ENCODE measurements around the gene PLPP1.

PLPP1 gene

DNA sequence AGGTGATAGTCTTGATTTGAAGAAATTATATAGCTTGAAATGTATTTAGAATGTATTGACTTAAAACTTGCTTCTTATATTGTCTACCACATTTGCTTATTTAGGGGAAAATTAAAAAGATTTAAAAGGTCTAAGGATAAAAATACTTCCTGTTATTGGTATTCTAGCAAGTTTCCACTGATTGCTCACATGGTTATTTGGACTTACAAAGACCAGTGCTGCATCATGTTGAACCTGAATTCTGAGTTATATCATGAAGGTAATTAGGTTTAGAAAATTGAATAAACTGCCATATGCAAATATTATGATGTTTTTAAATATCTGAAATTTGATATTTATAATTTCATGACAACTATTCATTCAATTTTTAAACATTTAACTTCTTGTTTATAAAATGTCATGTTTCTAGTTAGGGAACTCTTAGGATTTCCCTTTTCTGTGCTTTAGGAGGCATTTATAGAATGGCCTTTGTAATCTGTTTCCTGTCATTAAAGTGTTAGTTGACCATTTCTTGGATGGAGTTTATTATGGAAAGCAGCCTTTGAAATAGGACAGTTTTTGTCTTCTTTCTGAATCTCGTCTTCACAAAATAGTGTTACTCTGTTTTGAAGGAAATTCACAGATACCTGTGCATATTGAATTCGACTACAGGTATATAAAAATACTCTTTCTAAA, 141.1 kb downstream of the PLPP1 start:
- DNase-seq = no peak

DNA sequence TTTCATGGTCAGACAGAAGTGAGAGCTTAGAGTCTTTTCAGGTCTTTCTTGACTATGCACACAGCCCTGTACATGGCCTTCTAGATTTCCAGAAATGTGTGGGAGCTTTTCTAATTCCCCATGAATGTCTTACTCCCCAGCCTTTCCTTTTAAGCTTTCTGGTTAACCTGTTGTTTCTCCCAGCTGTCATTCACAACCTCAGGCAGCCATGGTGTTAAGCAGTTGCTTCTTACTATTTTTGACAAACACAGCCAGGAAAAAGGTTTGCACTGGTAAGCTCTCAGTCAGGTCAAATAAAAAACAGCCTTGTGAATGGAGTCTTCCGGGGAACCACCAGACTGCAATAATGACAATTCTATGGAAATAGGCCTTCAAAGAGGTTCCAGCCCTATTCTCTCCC, 142.1 kb downstream of the PLPP1 start:
- no peak for DNase-seq

DNA sequence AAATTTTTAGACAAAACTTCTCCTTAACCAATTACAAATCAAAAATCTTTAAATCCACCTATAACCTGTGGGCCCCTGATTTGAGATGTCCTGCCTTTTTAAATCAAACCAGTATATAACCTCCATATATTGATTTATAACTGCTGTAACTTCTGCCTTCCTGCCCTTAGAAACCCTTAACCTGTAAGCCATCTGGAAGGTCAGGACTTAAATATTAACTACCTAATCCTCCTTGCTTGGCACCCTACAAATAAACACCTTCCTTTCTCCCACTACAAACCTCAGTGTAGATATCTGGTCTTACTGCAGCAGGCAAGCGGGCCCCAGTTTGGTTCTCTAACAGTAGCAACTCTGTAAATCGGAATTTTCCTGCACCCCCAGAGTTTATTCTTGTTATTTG, 143.1 kb downstream of the PLPP1 start:
- no peak for DNase-seq

DNA sequence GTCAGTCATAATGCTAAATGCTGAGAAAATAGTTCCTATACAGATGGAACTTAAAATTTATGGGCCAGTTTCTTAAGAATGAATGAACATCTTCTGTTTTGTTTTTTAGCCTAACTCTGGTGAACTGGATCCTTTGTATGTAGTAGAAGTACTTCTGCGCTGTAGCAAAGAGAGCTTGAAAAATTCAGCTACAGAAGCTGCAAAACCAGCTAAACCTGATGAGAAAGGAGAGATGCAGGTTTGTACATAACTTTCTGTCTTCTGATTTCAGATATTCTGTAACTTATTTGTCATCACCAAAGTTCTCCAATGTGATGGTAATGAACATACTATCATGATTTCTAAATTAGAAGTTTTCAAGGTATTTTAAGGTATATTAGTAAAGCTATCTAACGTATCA, 146.9 kb downstream of the PLPP1 start:
- DNase-seq = no peak

DNA sequence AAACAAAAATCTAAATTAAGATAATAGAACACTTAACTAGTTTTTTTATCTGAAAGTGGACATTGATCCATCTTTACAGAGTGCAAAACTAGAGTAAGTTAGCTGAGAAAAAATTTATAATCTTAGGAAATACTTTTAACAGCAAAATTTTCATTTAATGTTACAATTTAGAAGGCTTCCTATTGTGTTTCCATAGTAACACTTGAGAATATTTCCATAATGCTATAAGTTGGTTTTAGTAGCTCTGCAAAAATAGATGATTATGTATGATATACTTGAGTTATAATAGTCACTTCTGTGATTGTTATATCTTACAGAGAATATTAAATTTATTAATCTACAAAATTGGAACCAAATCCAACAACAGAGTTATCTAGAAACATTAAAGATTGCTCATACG, 148.4 kb downstream of the PLPP1 start:
- no peak for DNase-seq

DNA sequence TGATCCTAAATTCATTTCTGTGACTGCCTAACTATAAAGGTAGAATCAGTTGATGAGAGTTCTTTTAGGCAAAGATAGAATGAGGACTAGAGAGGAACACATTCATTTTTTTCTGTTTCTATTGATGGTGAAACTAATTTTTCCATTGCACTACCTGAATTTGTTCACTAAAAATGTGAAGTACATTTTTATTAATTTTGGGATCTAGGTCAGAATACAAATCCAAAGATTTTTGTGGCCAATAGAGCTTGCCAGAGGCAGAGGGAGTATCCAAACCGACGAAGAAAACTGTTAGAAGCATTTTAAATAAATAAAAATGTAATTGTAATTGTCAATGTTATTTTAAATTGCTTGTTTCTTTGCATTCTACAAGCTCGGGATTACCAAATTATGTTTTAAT, 148.9 kb downstream of the PLPP1 start:
- DNase-seq = no peak

DNA sequence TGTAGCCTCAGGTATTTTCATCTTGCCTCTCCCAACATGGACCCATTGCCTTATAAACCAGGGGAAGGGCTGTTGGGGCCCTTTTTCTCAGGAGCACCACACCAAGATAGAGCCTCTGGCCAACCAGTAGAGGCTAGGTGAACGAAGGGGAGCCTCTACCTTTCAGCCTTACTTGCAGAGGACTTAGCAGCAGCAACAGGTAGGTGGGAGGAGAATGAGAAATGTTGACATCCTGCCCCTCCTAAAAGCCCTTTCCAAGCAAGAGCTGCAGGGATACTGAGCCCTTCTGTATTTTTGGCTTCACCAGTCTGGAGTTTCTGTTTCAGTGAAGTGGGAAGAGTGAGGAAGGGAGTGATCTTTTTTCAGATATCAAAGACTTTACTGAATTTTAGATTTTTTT, 149.5 kb downstream of the PLPP1 start:
- no peak for DNase-seq

DNA sequence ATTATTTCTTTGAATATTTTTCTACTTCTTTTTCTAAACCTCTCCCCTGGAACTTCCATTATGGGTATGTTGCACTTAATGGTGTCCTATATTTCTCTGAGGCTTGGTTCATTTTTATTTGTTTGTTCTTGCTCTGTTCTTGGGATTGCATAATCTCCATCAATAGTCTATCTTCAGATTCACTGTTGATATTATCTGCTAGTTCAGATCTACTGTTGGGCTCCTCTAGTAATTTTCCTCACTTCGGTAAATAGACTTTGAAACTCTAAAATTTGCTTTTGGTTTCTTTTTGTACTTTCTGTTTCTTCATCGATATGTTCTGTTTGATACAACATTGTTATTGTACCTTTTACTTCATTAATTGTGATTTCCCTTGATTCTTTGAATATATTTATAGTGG, 150.7 kb downstream of the PLPP1 start:
- no peak for DNase-seq

DNA sequence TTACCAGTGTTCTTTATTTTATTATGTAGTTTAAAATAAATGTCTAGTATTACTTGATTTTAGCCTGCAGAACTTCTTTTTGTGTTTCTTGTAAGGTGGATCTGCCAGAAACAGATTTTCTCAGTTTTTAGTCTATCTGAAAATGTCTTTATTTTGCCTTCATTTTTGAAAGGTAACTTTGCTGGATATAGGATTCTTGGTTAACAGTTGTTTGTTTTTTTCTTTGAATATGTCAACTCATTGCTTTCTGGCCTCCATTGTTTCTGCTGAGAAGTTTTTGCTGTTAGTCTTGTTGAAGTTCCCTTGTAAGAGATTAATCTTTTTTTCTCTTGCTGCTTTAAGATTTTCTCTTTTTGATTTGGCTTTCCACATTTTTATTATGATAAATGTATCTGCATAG, 151.5 kb downstream of the PLPP1 start:
- no peak for DNase-seq

DNA sequence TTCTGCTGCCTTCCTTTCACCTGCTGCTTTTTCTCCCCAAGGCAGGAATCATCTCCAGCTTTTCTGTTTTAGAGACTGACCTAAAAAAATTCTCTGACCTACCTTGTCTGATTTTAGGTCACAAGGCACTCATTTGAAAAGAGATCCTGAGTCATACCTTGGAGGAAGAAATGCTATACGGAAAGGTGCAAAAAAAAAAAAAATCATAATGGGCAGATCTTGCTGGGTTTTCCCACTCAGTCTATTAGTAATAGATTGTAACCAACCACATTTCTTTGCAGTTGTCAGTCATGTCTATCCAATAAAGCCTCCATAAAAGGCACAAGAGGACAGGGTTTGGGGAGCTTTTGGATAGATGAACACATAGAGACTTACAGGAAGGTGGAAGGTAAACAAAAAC, 157.0 kb downstream of the PLPP1 start:
- no peak for DNase-seq
